ENCODE results near the gene MAGT1.
"Not testable (repeated sequence)": the region's sequence is repeated elsewhere in the genome, so short reads cannot be mapped to it uniquely, and the experiment has no call there.

The MAGT1 gene

DNA sequence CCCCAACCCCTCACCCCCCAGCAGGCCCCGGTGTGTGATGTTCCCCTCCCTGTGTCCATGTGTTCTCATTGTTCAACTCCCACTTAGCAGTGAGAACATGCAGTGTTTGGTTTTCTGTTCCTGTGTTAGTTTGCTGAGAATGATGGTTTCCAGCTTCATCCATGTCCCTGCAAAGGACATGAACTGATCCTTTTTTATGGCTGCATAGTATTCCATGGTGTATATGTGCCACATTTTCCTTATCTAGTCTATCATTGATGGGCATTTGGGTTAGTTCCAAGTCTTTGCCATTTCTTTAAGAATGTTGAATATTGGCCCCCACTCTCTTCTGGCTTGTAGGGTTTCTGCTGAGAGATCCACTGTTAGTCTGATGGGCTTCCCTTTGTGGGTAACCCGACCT is 73.2 kb downstream of the MAGT1 start:
- DNase-seq = not testable (repeated sequence)

DNA sequence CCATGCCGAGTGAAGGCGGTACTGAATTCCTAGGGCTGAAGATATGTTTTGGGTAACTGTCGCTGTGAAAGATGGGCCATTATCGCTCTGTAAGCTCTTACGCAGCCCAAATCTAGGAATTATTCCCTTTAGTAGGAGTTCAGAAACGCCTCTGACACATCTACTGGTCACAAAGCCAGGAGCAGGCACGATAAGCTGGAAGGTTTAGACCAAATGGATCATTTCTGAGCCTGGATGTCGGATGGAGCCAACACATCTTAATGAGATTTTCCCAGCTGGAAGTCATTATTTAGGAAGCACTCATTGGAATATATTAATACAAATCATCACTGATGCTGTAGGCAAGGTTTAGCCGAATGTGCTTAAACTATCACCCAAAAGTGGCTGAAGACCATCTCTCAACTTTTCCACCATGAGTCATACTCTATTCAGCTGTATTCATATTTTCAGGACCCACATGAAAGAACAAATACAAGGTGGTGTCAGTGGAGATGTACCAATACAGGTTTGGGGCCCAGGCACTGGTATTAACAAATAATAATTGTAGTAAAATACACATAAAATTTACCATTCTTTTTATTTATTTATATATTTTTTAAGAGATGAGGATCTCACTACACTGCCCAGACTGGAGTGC is 75.0 kb downstream of the MAGT1 start:
- no peak for DNase-seq

DNA sequence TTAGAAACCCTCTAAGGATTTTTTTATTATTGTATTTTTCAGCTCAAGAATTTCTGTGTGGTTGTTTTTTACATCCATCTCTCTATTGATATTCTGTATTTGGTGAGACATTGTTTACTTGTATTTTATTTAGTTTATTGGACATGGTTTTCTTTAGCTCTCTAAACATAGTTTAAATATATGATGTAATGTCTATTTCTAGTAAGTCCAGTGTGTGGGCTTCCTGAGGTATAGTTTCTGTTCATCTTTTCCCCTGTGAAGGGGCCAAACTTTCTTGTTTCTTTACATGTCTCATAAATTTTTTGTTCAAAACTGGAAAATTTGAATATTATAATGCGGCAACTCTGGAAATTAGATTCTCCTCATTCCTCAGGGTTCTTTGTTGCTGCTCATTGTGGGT is 81.0 kb downstream of the MAGT1 start:
- no peak for DNase-seq

DNA sequence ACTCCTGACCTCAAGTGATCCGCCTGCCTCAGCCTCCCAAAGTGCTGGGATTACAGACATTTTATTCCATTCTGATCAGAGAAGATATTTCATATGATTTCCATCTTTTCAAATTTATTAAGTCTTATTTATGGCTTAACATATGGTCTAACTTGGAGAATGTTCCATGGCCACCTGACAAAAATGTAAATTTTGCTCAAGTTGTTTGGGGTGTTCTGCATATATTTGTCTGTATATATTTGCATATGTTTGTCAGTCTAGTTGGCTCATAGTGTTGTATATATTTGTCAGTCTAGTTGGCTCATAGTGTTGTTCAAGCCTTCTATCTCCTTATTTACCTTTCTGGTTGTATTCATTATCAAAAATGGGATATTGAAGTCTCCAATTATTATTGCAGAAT is 93.0 kb downstream of the MAGT1 start:
- no peak for DNase-seq

DNA sequence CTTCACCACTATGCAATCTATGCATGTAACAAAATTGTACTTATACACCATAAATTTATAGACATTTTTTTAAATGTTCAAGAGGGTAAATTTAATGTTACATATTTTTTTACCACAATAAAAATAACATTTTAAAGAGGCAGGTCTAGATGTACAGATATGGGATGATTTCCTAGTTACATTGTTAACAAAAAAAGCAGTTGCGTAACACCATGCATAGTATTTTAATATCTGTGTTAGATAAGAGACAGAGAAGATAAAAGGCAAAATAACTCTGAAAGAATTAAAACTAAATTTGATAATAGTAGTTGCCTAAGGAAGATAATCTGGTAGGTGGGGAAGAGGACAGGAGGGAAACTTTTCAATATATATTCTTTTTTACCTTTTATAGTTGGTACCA is 100.1 kb downstream of the MAGT1 start:
- DNase-seq = no peak

DNA sequence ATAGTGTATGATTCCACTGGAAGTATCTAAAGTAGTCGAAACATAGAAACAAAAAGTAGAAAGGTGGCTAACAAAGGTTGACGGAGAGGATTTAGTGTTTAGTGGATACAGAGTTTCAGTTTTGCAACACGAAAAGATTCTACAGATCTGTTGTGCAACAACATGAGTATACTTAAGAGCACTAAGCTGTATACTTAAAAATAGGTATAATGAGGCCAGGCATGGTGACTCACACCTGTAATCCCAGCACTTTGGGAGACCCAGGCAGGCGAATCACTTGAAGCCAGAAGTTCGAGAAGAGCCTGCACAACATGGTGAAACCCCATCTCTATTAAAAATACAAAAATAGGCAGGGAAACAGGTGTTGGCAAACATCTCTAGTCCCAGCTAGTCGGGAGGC is 101.3 kb downstream of the MAGT1 start:
- DNase-seq = no peak

DNA sequence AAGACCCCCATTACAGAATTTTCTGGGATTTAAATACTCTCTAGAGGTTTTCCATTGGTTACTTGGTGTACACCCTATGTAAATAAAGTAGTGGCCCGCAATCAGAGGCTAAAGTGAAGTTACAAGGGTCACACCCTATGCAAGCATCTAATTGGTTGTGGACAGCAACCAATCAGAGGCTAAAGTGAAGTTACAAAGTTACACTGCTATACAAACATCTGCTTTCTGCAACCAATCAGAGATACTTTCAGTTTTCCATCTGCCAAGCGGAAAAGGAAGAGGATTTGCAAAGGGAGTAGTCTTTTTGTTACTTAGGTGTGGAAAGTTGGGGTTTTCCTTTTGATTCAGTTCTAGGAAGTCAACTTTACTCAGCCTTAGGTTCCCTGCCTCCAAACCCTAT is 107.2 kb downstream of the MAGT1 start:
- DNase-seq = peak; percentile 16

DNA sequence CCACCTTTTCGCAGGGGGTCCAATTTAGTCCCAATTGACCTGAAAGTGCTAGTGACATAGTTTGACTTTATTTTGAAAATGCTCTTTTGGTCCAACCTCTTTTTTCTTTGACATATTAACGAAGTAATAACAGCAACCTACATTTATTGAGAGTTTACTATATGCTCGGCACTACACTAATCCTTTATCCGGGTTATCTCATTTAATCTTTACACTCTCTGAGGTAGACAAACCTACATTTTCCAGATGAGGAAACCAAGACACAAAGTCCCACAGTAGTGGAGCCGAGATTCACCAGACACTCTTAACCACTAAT is 108.9 kb downstream of the MAGT1 start:
- DNase-seq = no peak

DNA sequence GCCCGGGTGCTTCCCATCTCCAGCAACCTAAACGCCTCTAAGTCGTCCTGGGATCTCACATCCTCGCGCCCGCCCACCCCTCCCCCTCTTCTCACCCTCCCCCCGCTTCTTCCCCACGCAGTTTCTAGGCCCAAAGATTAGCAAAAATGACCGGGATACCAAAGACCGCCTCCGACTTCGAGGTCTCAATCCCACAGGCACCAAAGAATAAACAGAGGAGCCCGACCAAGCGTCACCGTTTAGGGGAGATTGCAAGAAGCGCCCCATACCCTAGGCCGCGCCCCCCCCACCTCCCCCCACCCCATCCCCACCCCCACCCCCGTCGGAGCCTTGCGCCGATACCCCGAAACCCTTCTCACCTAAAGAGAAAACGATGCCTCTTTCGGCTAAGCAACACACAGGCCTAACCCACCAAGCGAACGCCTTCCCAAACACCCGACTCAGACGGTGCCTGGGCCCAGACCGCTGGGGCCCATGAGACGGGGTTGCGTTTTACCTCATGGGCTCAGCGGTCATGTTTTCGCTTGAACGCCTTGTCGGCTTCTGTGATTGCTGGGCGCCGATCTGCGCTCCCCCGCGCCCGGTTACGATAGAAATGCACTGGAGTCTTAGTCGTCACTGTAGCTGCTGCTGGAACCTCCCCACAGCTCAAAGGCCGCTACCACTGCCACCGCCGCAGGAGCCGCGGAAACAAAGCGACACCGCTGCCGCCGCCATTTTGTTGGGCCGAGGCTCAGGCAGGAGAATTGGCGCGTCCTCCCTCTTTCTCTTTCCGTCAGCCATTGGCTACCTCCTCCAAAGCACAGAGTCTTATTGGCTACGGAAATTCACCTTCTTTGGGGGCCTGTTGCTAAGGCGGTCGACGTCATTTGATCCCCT is 109.5 kb downstream of the MAGT1 start, which contains the start of gene ATRX:
Gene ATRX, minus strand, starts transcription at position 731 of the 879 bp plus-strand sequence. Its CDS starts 215 bp downstream, at position 516.
- DNase-seq = peak; percentile 76

DNA sequence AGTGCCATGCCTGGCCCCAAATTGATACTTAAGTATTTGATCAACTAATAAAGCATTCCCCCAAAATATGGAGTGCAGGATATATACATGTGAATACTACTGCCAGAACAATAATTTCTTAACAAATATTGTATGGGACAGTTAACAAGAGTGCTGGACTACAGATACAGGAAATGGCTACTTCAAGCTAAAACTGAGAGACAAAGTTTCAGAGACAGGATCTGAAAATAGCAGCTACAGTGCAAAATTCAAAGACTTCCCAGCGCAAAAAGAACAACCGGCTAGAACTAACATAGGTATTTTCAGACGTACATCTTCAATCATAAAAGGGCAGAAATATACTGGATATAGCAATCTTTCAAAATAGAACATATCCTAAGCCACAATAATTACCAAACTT is 115.5 kb downstream of the MAGT1 start:
- DNase-seq = no peak

DNA sequence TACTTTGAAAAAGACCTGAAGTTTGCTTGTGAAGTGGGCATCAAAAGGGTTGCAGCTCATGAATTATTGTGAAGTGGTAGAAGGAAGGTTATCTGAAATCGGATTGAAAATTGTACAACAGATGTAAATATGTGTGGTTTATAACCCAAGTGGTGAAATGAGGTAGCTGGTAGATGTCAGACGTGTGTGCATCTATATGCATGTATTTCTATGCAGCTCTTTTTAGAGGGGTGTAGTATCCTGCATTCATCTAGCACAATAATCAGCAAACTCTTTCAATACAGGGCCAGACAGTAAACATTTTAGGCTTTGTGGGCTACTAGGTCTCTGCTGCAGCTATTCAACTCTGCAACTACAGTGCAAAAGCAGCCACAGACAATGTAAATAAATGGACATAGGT is 118.6 kb downstream of the MAGT1 start:
- DNase-seq = no peak

Measured in CD4-positive, alpha-beta T cell treated with Interleukin-17A for 4 hours (primary cell).